ENCODE data around the gene ZNF333.

ZNF333 gene

DNA sequence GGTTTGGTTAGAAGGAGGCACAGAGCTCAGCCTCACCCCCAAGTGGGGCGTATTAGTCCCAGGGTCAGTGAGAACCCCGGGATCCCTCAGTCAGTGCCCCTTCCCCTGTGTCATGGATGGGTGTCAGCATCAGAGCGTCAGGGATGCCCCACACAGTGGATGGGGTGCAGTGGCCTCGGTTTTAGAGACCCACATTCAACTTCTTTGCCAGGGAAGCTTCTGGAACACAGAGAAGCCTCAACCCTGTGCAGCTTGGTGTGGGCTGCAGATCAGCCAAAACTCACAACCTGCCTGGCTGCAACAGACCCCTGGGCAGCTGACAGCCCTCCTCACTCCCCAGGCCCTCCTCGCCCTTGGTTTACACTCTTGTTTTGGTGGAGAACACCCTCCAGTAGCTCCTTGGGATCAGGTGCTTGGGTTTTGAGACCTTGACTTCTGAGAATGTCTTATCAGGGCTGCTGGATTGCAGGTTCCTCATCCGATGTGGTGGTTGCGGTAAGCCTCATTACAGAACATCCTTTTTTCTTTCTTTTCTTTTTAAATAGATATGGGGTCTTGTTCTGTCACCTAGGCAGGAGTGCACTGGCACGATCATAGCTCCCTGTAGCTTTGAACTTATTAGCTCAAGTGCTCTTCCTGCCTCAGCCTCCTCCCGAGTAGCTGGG is 11.0 kb downstream of the ZNF333 start:
- no peak overlapping the region for H3K4me3 ChIP-seq (ENCODE audit: low read depth, low read length)
- no peak for DNase-seq (ENCODE audit: low read depth)
- TF ChIP-seq, protein P1, sequence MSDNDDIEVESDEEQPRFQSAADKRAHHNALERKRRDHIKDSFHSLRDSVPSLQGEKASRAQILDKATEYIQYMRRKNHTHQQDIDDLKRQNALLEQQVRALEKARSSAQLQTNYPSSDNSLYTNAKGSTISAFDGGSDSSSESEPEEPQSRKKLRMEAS (IDR thresholded peaks at IDR 0.05; ENCODE audit: low read depth, low read length) = no peak
- no peak for TF ChIP-seq MYC (IDR thresholded peaks at IDR 0.05; ENCODE audit: low read depth, low read length)
- TF ChIP-seq, protein P2, sequence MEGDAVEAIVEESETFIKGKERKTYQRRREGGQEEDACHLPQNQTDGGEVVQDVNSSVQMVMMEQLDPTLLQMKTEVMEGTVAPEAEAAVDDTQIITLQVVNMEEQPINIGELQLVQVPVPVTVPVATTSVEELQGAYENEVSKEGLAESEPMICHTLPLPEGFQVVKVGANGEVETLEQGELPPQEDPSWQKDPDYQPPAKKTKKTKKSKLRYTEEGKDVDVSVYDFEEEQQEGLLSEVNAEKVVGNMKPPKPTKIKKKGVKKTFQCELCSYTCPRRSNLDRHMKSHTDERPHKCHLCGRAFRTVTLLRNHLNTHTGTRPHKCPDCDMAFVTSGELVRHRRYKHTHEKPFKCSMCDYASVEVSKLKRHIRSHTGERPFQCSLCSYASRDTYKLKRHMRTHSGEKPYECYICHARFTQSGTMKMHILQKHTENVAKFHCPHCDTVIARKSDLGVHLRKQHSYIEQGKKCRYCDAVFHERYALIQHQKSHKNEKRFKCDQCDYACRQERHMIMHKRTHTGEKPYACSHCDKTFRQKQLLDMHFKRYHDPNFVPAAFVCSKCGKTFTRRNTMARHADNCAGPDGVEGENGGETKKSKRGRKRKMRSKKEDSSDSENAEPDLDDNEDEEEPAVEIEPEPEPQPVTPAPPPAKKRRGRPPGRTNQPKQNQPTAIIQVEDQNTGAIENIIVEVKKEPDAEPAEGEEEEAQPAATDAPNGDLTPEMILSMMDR (IDR thresholded peaks at IDR 0.05; ENCODE audit: low read depth, low read length) = no peak
- TF ChIP-seq POLR2A (IDR thresholded peaks at IDR 0.05; ENCODE audit: extremely low read depth, insufficient read length) = no peak

DNA sequence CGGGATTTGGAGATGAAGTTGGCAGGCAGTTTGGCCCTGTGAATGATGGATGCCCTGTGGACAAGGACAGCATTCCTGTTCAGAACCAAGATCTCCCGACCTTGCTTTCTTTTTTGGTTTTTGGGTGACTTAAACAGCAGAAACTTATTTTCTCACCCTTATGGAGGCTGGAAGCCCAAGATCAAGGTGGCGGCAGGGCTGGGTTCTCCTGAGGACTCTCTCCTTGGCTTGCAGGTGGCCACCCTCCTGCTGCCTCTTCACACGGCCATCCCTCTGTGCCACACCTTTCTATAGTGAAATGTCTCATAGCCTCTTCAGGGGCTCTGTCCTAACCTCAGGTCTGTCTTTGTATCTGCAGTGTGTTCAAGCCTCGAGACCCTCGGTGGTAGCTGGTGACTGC is 14.0 kb downstream of the ZNF333 start:
- TF ChIP-seq, protein P2 (IDR thresholded peaks at IDR 0.05; ENCODE audit: low read depth, low read length) = no peak
- TF ChIP-seq, protein P1 (IDR thresholded peaks at IDR 0.05; ENCODE audit: low read depth, low read length) = no peak
- no peak for TF ChIP-seq MYC (IDR thresholded peaks at IDR 0.05; ENCODE audit: low read depth, low read length)
- no peak for TF ChIP-seq POLR2A (IDR thresholded peaks at IDR 0.05; ENCODE audit: extremely low read depth, insufficient read length)
- no peak overlapping the region for H3K4me3 ChIP-seq (ENCODE audit: low read depth, low read length)
- DNase-seq (ENCODE audit: low read depth) = no peak

DNA sequence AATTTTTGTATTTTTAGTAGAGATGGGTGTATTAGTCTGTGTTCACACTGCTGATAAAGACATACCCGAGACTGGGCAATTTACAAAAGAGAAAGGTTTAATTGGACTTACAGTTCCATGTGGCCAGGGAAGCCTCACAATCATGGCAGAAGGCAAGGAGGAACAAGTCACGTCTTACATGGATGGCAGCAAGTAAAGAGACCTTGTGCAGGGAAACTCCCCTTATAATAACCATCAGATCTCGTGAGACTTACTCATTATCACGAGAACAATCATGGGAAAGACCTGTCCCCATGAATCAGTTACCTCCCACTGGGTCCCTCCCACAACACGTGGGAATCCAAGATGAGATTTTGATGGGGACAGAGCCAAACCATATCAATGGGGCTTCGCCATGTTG is 14.6 kb downstream of the ZNF333 start:
- no peak for DNase-seq (ENCODE audit: low read depth)
- TF ChIP-seq POLR2A (IDR thresholded peaks at IDR 0.05; ENCODE audit: extremely low read depth, insufficient read length) (no peak), MYC (IDR thresholded peaks at IDR 0.05; ENCODE audit: low read depth, low read length) (no peak)
- TF ChIP-seq, protein P2 (IDR thresholded peaks at IDR 0.05; ENCODE audit: low read depth, low read length) = no peak
- TF ChIP-seq, protein P1 (IDR thresholded peaks at IDR 0.05; ENCODE audit: low read depth, low read length) = no peak
- no peak overlapping the region for H3K4me3 ChIP-seq (ENCODE audit: low read depth, low read length)

DNA sequence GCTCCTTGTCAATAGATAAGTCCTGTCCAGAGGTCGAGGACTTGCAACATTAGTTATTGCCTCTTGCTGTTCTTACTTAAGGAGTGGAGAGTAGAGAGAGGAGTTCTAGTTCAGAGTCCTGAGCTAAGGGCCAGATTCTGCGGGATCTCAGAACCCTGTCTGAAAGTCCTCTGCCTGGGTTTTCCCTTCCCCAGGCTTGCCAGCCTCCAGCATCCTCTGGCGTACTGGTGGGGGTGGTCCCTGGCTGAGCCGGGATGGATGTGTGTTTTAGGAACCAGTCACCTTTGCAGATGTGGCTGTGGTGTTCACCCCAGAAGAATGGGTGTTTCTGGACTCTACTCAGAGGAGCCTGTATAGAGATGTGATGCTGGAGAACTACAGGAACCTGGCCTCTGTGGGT is 26.0 kb downstream of the ZNF333 start:
- no peak for DNase-seq (ENCODE audit: low read depth)
- H3K4me3 ChIP-seq (ENCODE audit: low read depth, low read length) = no peak overlapping the region
- TF ChIP-seq, protein P1 (IDR thresholded peaks at IDR 0.05; ENCODE audit: low read depth, low read length) = no peak
- TF ChIP-seq, protein P2 (IDR thresholded peaks at IDR 0.05; ENCODE audit: low read depth, low read length) = no peak
- no peak for TF ChIP-seq MYC (IDR thresholded peaks at IDR 0.05; ENCODE audit: low read depth, low read length)

DNA sequence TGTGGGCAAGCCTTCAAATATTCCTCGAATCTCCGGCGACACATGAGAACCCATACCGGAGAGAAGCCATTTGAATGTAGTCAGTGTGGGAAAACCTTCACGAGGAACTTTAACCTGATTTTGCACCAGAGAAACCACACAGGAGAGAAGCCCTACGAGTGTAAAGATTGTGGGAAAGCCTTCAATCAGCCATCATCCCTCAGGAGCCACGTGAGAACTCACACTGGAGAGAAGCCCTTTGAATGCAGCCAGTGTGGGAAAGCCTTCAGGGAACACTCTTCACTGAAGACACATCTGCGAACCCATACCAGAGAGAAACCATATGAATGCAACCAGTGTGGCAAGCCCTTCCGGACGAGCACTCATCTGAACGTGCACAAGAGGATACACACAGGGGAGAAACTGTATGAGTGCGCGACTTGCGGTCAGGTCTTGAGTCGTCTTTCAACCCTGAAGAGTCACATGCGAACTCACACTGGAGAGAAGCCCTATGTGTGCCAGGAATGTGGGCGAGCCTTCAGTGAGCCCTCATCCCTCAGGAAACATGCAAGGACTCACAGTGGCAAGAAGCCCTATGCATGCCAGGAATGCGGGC is 28.8 kb downstream of the ZNF333 start:
- no peak for DNase-seq (ENCODE audit: low read depth)
- TF ChIP-seq POLR2A (IDR thresholded peaks at IDR 0.05; ENCODE audit: extremely low read depth, insufficient read length) (no peak), MYC (IDR thresholded peaks at IDR 0.05; ENCODE audit: low read depth, low read length) (no peak)
- TF ChIP-seq, protein P1 (IDR thresholded peaks at IDR 0.05; ENCODE audit: low read depth, low read length) = no peak
- TF ChIP-seq, protein P2 (IDR thresholded peaks at IDR 0.05; ENCODE audit: low read depth, low read length) = no peak
- H3K4me3 ChIP-seq (ENCODE audit: low read depth, low read length) = no peak overlapping the region

Data from NB4 (cell line).